ENCODE results near the gene BRD8.

BRD8 gene

DNA sequence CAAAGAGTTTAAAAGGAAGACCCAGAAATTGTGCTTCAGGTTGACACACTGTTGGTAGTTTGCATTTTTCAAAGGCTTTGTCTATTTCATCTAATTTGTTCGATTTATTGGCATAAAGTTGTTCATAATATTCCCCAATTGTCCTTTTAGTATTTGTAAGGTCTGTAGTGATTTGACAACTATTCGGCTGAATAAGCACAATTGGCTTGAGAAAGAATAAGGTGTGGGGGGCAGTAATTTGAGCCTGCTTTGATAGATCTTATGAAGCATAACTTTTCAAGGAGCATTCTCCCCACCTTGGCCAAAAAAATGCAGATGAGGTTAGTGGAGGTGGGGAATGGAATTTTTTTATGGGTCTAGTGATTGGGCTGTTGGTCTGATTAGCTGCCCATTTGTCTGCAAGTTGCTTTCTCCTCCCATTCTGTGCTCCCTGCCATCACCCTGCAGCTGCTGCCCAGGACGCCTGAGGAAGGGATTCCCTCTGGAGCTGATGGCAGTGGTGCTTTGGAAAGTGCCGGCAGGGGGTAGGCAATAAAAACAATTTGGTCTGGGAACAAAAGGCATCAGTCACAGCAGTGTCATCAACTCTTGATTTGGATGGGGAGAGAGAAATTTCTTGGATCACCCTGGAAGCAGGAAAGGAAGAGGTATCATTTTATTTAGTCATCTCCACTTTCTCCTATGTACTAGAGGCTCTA is 68.0 kb downstream of the BRD8 start:
- no peak for DNase-seq (ENCODE audit: extremely low read depth, low read depth)
- TF ChIP-seq, protein P1, sequence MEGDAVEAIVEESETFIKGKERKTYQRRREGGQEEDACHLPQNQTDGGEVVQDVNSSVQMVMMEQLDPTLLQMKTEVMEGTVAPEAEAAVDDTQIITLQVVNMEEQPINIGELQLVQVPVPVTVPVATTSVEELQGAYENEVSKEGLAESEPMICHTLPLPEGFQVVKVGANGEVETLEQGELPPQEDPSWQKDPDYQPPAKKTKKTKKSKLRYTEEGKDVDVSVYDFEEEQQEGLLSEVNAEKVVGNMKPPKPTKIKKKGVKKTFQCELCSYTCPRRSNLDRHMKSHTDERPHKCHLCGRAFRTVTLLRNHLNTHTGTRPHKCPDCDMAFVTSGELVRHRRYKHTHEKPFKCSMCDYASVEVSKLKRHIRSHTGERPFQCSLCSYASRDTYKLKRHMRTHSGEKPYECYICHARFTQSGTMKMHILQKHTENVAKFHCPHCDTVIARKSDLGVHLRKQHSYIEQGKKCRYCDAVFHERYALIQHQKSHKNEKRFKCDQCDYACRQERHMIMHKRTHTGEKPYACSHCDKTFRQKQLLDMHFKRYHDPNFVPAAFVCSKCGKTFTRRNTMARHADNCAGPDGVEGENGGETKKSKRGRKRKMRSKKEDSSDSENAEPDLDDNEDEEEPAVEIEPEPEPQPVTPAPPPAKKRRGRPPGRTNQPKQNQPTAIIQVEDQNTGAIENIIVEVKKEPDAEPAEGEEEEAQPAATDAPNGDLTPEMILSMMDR (IDR thresholded peaks at IDR 0.05; ENCODE audit: low read depth, low read length), result no peak

DNA sequence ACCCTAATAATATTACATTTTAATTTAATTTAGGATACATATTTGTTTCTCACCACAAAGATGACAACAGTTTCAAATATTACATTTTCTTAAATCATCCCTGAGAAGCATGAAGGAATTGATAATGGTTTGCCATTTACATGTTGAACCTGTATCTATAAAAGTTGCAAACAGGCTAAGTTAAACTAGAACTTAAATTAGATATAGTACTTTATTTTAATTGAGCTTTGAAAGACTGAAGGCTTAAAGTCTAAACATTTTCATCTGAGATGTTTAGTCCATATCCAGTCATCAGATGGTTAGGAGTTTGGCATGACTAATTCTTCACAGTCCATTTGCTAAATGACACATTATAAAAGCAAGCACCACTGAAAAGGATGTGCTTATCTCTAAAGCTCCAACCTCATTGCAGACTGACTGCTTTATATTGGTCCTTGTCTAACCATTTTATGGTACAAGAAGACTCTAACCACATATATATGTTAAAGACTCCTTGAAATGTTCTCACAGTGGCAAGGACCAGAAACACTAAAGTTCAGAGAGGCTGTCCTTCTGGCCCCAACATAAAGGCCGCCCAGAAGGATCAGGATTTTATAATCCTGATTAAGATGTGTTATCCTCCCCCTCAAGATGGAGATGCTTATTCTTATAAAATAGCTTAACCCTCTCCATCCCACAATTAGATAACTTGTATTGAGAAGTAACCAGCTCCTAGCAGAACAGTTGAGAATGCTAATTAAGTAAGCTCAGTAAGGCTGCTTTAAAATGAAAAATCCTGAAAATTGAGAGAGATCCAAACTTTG is 68.8 kb downstream of the BRD8 start:
- DNase-seq (ENCODE audit: extremely low read depth, low read depth), result no peak
- TF ChIP-seq, protein P1 (IDR thresholded peaks at IDR 0.05; ENCODE audit: low read depth, low read length), result no peak

DNA sequence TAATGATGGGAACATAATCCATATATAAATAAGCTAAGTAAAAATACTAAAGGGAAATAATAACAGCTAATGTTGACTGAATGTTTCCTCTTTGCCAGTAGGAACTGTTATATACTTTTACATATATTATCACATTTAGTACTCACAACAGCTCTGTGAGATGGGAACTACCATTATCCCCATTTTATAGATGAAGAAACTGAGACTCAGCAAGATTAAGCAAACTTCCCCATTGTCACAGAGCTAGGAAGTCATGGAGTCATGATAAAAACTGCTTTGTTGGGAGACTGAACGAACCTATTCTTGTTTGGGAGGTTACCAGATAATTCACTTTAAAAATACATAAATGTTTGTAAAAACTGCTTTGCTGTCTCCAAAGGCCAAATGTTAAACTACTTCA is 71.2 kb downstream of the BRD8 start:
- DNase-seq (ENCODE audit: extremely low read depth, low read depth), result no peak
- TF ChIP-seq, protein P1 (IDR thresholded peaks at IDR 0.05; ENCODE audit: low read depth, low read length), result no peak

DNA sequence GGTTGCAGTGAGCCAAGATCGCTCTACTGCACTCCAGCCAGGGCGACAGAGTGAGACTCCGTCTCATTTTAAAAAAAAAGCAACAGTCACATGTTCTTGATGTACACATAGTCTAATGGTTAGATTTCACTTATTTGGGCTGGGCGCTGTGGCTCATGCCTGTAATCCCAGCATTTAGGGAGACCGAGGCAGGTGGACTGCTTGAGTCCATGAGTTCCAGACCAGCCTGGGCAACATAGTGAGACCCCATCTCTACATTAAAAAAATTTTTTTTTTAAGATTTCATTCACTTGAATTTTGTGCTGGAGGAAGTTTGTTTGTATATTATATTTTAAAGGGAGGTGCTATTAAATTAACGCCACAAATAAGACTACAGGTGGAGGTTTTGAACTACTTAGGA is 72.7 kb downstream of the BRD8 start:
- DNase-seq (ENCODE audit: extremely low read depth, low read depth), result no peak
- TF ChIP-seq, protein P1 (IDR thresholded peaks at IDR 0.05; ENCODE audit: low read depth, low read length), result no peak

GRCh38 chr5:138103319-138103637 is 75.2 kb downstream of the BRD8 start:
- DNase-seq (ENCODE audit: extremely low read depth, low read depth), result no peak

GRCh38 chr5:138102454-138103318 is 75.7 kb downstream of the BRD8 start:
- TF ChIP-seq, protein P1 (IDR thresholded peaks at IDR 0.05; ENCODE audit: low read depth, low read length), result no peak
- DNase-seq (ENCODE audit: extremely low read depth, low read depth), result no peak

More at GRCh38 chr5:138103319-138103637, 75.2 kb downstream of the BRD8 start:
- TF ChIP-seq, protein P1 (IDR thresholded peaks at IDR 0.05; ENCODE audit: low read depth, low read length), result no peak

Data from AG09319 (cell line).